Lung (tissue), 12 donors: Measurements from ENCODE around the gene YWHAQ. TPM values are rescaled to one million over a fixed set of nuclear protein-coding genes. Genes with fewer than 3 reads are reported as not detected.
"Not testable (repeated sequence)": the region's sequence is repeated elsewhere in the genome, so short reads cannot be mapped to it uniquely, and the experiment has no call there.

Experiments used
- ATAC-seq: fragments of 200-7000 bp; cut with Tn5 transposase; one replicate; pipeline ENCODE4 v1.9.1; 2020; ENCODE audit warnings: moderate number of reproducible peaks; ENCODE audit not compliant: insufficient read depth, low FRiP score
- DNase-seq, 3 donors: peaks; one replicate each; pipeline ENCODE4 v3.0.0-alpha.2; 2013 to 2017
- H3K27ac ChIP-seq, 2 donors: one replicate each; pipeline ENCODE4 v1.5.1; 2013; ENCODE audit warnings: mild to moderate bottlenecking in 2 of 2, moderate library complexity in 2 of 2, control low read depth in 1 of 2, inconsistent platforms in 1 of 2, low read depth in 1 of 2, low read length in 1 of 2
- H3K27me3 ChIP-seq, 3 donors: one replicate each; pipeline ENCODE4 v1.5.1; 2013; ENCODE audit warnings: low read length in 2 of 3; ENCODE audit not compliant: control insufficient read depth in 3 of 3, insufficient read depth in 3 of 3
- H3K36me3 ChIP-seq, 4 donors: one replicate each; pipeline ENCODE4 v1.5.1; 2013; ENCODE audit warnings: low read length in 4 of 4, mild to moderate bottlenecking in 1 of 4, moderate library complexity in 1 of 4; ENCODE audit not compliant: control insufficient read depth in 4 of 4, insufficient read depth in 4 of 4
- H3K4me1 ChIP-seq, 5 donors: one replicate each; pipeline ENCODE4 v1.5.1; 2013; ENCODE audit warnings: low read length in 5 of 5, mild to moderate bottlenecking in 2 of 5, moderate library complexity in 1 of 5; ENCODE audit not compliant: control insufficient read depth in 5 of 5, insufficient read depth in 5 of 5
- H3K4me3 ChIP-seq: one replicate; pipeline ENCODE4 v1.5.1; 2013; ENCODE audit warnings: mild to moderate bottlenecking, control low read depth, moderate library complexity
- H3K9ac ChIP-seq, 2 donors: one replicate each; pipeline ENCODE4 v1.5.1; 2013; ENCODE audit warnings: low read length in 2 of 2, control low read depth in 1 of 2; ENCODE audit not compliant: insufficient read depth in 1 of 2
- H3K9me3 ChIP-seq, 4 donors: one replicate each; pipeline ENCODE4 v1.5.1; 2013; ENCODE audit warnings: low read length in 3 of 4, mild to moderate bottlenecking in 1 of 4, moderate library complexity in 1 of 4; ENCODE audit not compliant: control insufficient read depth in 4 of 4, insufficient read depth in 3 of 4
- WGBS, 2 donors: extraction: QIAGEN DNeasy Blood & Tissue Kit; methylation state at CpG; one replicate each; pipeline ENCODE4 v1.1.7; 2013; 5-methylcytosine and 5-hydroxymethylcytosine counted together
- polyA plus RNA-seq, 2 donors: library from polyadenylated mRNA; stranded (reverse); fragments of 200-250 nt; gene quantifications; one replicate each; pipeline ENCODE4 v1.2.1, GENCODE V29; 2013
- total RNA-seq, 2 donors: library from RNA; depleted of rRNA in 1 of 2; stranded (reverse); fragments of >200 nt in 1 of 2; gene quantifications; one replicate each; pipeline ENCODE4 v1.2.1, GENCODE V29; 2014 to 2021
- TF ChIP-seq, protein P1 (sequence below): IDR thresholded peaks from 2 replicates; pipeline ENCODE4 v1.5.1; 2012; ENCODE audit warnings: mild to moderate bottlenecking; ENCODE audit errors: control extremely low read depth, extremely low read depth
- donor health status: control.
- donor health status: control.
- donor health status: Bipolar disorder and iron deficiency.
- donor health status: healthy.
- donor health status: DM: yes; HTN: yes; CAD: no.

Gene YWHAQ
- total and polyA plus RNA-seq, 4 donors, result 94.6 to 275 (median 222) TPM

DNA sequence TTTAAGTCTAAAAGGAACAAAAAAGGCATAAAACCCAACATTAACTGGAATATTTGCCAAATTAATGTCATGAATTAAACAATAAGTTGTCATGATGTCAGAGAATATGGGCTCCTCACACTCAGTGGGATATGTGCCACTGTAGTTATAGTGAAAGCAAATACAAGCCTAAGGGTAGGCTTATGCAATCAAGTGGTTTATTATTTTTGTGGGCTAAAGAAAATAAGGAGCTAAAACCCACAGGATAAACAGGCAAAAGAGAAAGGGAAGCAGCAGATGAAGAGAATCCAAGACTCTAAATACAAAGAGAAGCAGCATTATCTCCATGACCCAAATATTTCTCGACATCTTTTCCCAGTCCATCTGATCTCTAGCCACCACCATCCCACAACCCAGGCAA lies 17.5 kb downstream of the YWHAQ start:
- no peak overlapping the region for H3K9ac ChIP-seq
- peaks cover 0 to 9% (median 3%) of the 10 kb centered on the region in 4 donors for H3K36me3 ChIP-seq
- peaks cover 0 to 50% (median 24%) of the 10 kb centered on the region in 5 donors for H3K4me1 ChIP-seq
- no peaks in the 10 kb centered on the region for H3K27me3 ChIP-seq
- 49 to 76% methylated on average over 1 of the region's 1 CpG for WGBS, 2 donors
- TF ChIP-seq, protein P1, sequence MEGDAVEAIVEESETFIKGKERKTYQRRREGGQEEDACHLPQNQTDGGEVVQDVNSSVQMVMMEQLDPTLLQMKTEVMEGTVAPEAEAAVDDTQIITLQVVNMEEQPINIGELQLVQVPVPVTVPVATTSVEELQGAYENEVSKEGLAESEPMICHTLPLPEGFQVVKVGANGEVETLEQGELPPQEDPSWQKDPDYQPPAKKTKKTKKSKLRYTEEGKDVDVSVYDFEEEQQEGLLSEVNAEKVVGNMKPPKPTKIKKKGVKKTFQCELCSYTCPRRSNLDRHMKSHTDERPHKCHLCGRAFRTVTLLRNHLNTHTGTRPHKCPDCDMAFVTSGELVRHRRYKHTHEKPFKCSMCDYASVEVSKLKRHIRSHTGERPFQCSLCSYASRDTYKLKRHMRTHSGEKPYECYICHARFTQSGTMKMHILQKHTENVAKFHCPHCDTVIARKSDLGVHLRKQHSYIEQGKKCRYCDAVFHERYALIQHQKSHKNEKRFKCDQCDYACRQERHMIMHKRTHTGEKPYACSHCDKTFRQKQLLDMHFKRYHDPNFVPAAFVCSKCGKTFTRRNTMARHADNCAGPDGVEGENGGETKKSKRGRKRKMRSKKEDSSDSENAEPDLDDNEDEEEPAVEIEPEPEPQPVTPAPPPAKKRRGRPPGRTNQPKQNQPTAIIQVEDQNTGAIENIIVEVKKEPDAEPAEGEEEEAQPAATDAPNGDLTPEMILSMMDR, result no peak
- H3K9me3 ChIP-seq, result no peaks in the 10 kb centered on the region
- no peak overlapping the region for H3K27ac ChIP-seq
- DNase-seq (peak in 2 of 3 donors; percentile 34 to 52), ATAC-seq (no peak)
- H3K4me3 ChIP-seq, result no peak overlapping the region

GRCh38 chr2:9611549-9611912 lies 19.3 kb downstream of the YWHAQ start:
- not testable (repeated sequence) for H3K27ac ChIP-seq, ATAC-seq, H3K4me3 ChIP-seq, H3K36me3 ChIP-seq, H3K9ac ChIP-seq, DNase-seq, H3K9me3 ChIP-seq, H3K27me3 ChIP-seq
- 97 to 98% methylated on average over 8 of the region's 8 CpGs for WGBS, 2 donors
- peaks cover 0 to 49% (median 24%) of the 10 kb centered on the region in 5 donors for H3K4me1 ChIP-seq

DNA sequence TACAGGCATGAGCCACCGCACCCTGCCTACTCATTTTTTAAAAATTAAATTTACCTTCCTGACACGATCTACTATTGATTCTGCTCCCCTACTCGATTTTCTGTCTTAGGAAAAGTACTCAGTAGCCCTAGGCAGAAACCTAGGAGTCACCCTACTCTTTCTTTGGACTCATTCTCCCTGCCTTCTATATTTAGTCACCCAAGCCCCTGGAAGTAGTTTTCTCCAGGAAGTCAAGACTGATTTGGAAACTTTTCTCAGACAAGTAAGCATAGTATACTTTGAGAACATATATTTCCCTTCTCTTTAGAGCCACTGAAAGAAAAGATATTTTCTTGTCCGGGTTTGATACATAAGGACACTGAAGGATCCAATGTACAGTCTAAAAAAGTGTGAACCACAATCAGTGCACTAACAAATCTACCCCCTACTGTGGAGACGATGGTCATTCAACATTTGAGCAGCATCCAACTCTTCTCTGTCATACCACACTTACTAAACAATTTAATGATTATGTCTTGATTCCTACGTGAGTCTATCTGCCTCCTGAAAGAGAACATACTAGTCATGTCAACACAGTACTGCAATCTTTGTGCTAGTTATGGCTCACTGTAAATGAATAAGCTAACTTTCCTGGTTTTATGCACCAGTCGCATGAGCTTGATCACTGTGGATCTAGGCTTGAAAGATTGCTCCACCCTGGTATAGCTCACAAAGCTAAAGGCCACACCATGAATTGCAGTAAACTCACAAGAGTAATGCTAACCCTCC lies 19.8 kb downstream of the YWHAQ start:
- Histone ChIP-seq H3K36me3 (peaks cover 0 to 5% (median 2%) of the 10 kb centered on the region in 4 donors), H3K4me3 (no peak overlapping the region), H3K9ac (no peak overlapping the region), H3K27ac (peak overlapping the region in 1 of 2 donors; percentile 48), H3K27me3 (no peaks in the 10 kb centered on the region), H3K9me3 (no peaks in the 10 kb centered on the region), H3K4me1 (peaks cover 0 to 49% (median 24%) of the 10 kb centered on the region in 5 donors)
- TF ChIP-seq, protein P1, result no peak
- DNase-seq, result no peak
- 85 to 86% methylated on average over 7 of the region's 7 CpGs for WGBS, 2 donors
- no peak for ATAC-seq

GRCh38 chr2:9608491-9608890 lies 22.3 kb downstream of the YWHAQ start:
- Histone ChIP-seq H3K9ac (peak overlapping the region in 1 of 2 donors; percentile 61), H3K27ac (peak overlapping the region in 1 of 2 donors; percentile 56), H3K4me1 (peaks cover 0 to 28% (median 8%) of the 10 kb centered on the region in 5 donors)
- not testable (repeated sequence) for H3K27me3 ChIP-seq, DNase-seq, ATAC-seq, H3K9me3 ChIP-seq, H3K36me3 ChIP-seq, H3K4me3 ChIP-seq
- 71 to 74% methylated on average over 10 of the region's 10 CpGs for WGBS, 2 donors
